Thyroid gland (tissue), 4 donors: ENCODE measurements around the gene SGCD. TPM values are rescaled to one million over a fixed set of nuclear protein-coding genes. Genes with fewer than 3 reads are reported as not detected.
A peak's percentile ranks its signal among the peaks of the same experiment; 100 is the strongest.

Source experiments
- DNase-seq, 2 donors: peaks; one replicate each; pipeline ENCODE4 v3.0.0-alpha.2; 2019
- H3K27ac ChIP-seq, 3 donors: fragments of 200-600 bp; sonication (generic); 1 replicate in 2 of 3; 2 replicates in 1 of 3; pipeline ENCODE4 v1.5.1; 2016 to 2019; ENCODE audit warnings: mild to moderate bottlenecking in 1 of 3, moderate library complexity in 1 of 3
- H3K27me3 ChIP-seq: fragments of 200-600 bp; sonication (generic); one replicate; pipeline ENCODE4 v1.5.1; 2019
- H3K36me3 ChIP-seq, 2 donors: fragments of 200-600 bp; sonication (generic); one replicate each; pipeline ENCODE4 v1.5.1; 2016 to 2019
- H3K4me1 ChIP-seq, 2 donors: fragments of 200-600 bp; sonication (generic); one replicate each; pipeline ENCODE4 v1.5.1; 2017 to 2019
- H3K4me3 ChIP-seq, 3 donors: fragments of 200-600 bp; sonication (generic); replicated peaks in 1 of 3; 1 replicate in 2 of 3; 2 replicates in 1 of 3; pipeline ENCODE4 v1.5.1; 2016; ENCODE audit warnings: mild to moderate bottlenecking in 1 of 3
- H3K9me3 ChIP-seq: fragments of 200-600 bp; sonication (generic); one replicate; pipeline ENCODE4 v1.5.1; 2017
- POLR2A ChIP-seq, 2 donors: fragments of 450-650 bp; IDR thresholded peaks; one replicate each; pipeline ENCODE4 v1.6.1; 2017; ENCODE audit warnings: antibody characterized with exemption in 2 of 2, mild to moderate bottlenecking in 2 of 2, moderate library complexity in 1 of 2
- WGBS, 2 donors: methylation state at CpG; one replicate each; pipeline ENCODE4 v1.1.5; 2017; 5-methylcytosine and 5-hydroxymethylcytosine counted together
- intact Hi-C: fragments of 100-400 bp; cut with DNase I; formaldehyde crosslinking; loops from one replicate; pipeline ENCODE4 v1.15.1; 2023
- total RNA-seq, 4 donors: library from RNA; depleted of rRNA; stranded (reverse); fragments of >200 nt; gene quantifications; one replicate each; pipeline ENCODE4 v1.2.3, GENCODE V29; 2016
- TF ChIP-seq, protein P1 (sequence below), 6 experiments: fragments of 200-600 bp in 3 of 6; fragments of 450-650 bp in 3 of 6; sonication (generic) in 3 of 6; IDR thresholded peaks; one replicate each; pipeline ENCODE4 v1.5.1; 2016 to 2019; ENCODE audit warnings: antibody characterized with exemption in 6 of 6, mild to moderate bottlenecking in 2 of 6, inconsistent platforms in 1 of 6, moderate library complexity in 1 of 6

SGCD gene
- total RNA-seq, 4 donors from 2014 or later = 7.4 to 20.1 (median 9.2) TPM

DNA sequence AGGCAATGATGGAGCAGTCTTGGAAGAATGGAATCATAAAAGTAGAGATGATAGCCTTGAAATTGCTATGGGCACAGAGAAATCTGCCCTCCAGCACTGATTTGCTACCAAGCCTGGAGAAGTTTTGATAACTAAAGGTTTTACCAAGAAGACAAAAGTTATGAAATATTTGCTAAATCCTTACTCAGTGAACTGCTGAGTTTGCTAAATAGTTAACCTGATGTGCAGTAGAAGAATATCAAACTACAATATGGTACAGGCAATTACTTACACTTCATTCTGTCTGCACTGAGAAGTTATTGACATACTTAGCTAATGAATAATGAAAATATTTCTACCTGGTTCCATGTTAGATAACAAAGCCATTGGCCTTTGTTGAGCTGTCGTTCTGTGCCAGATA is 124.5 kb downstream of the SGCD start:
- H3K27ac ChIP-seq = no peak overlapping the region
- intact Hi-C loops = no loop called here
- no peak overlapping the region for H3K4me3 ChIP-seq
- H3K27me3 ChIP-seq = no peaks in the 10 kb centered on the region
- TF ChIP-seq, protein P1, sequence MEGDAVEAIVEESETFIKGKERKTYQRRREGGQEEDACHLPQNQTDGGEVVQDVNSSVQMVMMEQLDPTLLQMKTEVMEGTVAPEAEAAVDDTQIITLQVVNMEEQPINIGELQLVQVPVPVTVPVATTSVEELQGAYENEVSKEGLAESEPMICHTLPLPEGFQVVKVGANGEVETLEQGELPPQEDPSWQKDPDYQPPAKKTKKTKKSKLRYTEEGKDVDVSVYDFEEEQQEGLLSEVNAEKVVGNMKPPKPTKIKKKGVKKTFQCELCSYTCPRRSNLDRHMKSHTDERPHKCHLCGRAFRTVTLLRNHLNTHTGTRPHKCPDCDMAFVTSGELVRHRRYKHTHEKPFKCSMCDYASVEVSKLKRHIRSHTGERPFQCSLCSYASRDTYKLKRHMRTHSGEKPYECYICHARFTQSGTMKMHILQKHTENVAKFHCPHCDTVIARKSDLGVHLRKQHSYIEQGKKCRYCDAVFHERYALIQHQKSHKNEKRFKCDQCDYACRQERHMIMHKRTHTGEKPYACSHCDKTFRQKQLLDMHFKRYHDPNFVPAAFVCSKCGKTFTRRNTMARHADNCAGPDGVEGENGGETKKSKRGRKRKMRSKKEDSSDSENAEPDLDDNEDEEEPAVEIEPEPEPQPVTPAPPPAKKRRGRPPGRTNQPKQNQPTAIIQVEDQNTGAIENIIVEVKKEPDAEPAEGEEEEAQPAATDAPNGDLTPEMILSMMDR (IDR thresholded peaks at IDR 0.05) = no peak
- no peak for TF ChIP-seq POLR2A (IDR thresholded peaks at IDR 0.05)
- DNase-seq = no peak
- H3K9me3 ChIP-seq = no peaks in the 10 kb centered on the region
- H3K4me1 ChIP-seq = peaks cover 0 to under 1% of the 10 kb centered on the region in 2 donors
- 84 to 100% methylated on average over 1 of the region's 1 CpG for WGBS, 2 donors
- no peaks in the 10 kb centered on the region for H3K36me3 ChIP-seq

DNA sequence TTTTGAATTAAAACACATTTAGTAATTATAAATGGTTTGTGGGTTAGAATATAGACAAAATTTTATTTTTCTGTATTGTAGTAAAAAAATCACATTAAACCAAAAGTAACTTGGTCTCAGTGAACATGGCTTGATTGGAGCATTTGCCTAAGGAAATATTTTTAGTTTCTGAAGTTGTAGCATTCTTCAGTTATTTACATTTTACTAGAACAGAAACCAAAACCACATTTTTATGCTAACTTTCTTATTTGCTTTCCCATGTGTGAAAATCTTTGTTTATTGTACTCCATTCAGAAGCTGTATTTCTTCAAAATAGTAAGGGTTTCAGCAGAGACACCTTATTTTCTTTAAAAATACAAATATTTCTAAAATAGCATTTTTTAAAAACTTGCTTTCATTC is 129.9 kb downstream of the SGCD start:
- Histone ChIP-seq H3K36me3 (no peaks in the 10 kb centered on the region), H3K4me3 (no peak overlapping the region), H3K27me3 (no peaks in the 10 kb centered on the region), H3K4me1 (peaks cover 21 to 23% of the 10 kb centered on the region in 2 donors), H3K27ac (no peak overlapping the region), H3K9me3 (no peaks in the 10 kb centered on the region)
- intact Hi-C loops = no loop called here
- TF ChIP-seq, protein P1 (IDR thresholded peaks at IDR 0.05) = no peak
- TF ChIP-seq POLR2A (IDR thresholded peaks at IDR 0.05) = no peak
- no peak for DNase-seq

DNA sequence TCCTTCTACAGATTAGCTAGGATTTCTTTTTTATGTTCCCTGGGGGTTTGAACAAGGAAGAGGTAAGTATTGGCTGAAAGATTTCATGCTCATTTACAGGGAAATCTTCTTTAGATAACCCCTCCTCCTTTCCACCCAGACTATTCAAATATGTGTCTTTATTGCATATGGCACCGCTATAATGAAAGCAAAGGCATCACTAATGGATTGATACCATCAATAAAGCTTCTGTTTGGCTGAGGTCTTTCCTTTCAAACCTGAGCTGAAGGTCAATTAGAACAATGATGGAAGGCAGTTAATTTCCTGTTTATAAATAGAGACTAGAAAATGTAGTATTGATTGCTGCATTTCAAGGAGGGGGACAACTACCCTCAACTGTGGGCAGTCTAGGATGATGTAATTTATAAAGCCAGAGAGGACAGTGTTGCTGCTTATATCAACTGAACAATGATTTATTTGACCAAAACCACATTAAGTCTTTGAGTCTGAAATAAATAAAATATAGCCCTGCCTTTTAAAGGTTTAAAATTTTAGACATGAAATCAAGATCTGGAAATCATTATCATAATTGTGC is 132.9 kb downstream of the SGCD start:
- Histone ChIP-seq H3K9me3 (no peaks in the 10 kb centered on the region), H3K4me3 (no peak overlapping the region)
- intact Hi-C loops = no loop called here

GRCh38 chr5:156460471-156460870 is 133.5 kb downstream of the SGCD start:
- Histone ChIP-seq H3K4me1 (peaks cover 21 to 23% of the 10 kb centered on the region in 2 donors), H3K9me3 (no peaks in the 10 kb centered on the region), H3K27ac (peak overlapping the region in 1 of 3 donors; percentile 5), H3K4me3 (no peak overlapping the region), H3K36me3 (no peaks in the 10 kb centered on the region), H3K27me3 (no peaks in the 10 kb centered on the region)
- DNase-seq = no peak
- intact Hi-C loops = no loop called here
- TF ChIP-seq, protein P1 (IDR thresholded peaks at IDR 0.05) = no peak
- TF ChIP-seq POLR2A (IDR thresholded peaks at IDR 0.05) = no peak

More for the DNA sequence above, 132.9 kb downstream of the SGCD start:
- Histone ChIP-seq H3K27me3 (no peaks in the 10 kb centered on the region), H3K27ac (no peak overlapping the region), H3K4me1 (peaks cover 21 to 23% of the 10 kb centered on the region in 2 donors), H3K36me3 (no peaks in the 10 kb centered on the region)
- WGBS, 2 donors = 87 to 90% methylated on average over 1 of the region's 1 CpG
- DNase-seq = no peak
- no peak for TF ChIP-seq POLR2A (IDR thresholded peaks at IDR 0.05)
- TF ChIP-seq, protein P1 (IDR thresholded peaks at IDR 0.05) = no peak

DNA sequence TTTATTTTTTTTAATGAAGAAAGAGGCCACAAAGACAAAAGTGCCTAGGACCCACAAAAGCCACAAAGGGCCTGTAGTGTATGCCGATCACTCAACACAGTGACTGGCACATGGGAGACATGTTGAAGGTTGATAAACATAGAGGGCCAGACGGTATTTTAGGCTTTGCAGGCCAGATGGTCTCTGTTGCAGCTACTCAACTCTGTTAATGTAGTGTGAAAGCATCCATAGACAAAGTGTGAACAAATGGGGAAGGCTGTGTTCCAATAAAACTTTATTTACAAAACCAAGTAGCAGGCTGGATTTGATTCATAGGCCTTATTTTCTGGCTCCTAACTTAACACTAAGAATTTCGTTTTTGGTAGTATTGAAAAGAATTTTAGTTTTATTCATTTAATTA is 139.9 kb downstream of the SGCD start:
- Histone ChIP-seq H3K27ac (no peak overlapping the region), H3K4me1 (no peaks in the 10 kb centered on the region), H3K27me3 (no peaks in the 10 kb centered on the region), H3K9me3 (no peaks in the 10 kb centered on the region), H3K36me3 (no peaks in the 10 kb centered on the region), H3K4me3 (no peak overlapping the region)
- intact Hi-C loops = no loop called here
- TF ChIP-seq POLR2A (IDR thresholded peaks at IDR 0.05) = no peak
- TF ChIP-seq, protein P1 (IDR thresholded peaks at IDR 0.05) = no peak
- DNase-seq = no peak
- 86 to 88% methylated on average over 3 of the region's 3 CpGs for WGBS, 2 donors
